ENCODE results near the gene POU2F1.

Gene POU2F1

GRCh38 chr1:167460836-167461235 is 240.2 kb downstream of the POU2F1 start:
- TF ChIP-seq, protein P1, sequence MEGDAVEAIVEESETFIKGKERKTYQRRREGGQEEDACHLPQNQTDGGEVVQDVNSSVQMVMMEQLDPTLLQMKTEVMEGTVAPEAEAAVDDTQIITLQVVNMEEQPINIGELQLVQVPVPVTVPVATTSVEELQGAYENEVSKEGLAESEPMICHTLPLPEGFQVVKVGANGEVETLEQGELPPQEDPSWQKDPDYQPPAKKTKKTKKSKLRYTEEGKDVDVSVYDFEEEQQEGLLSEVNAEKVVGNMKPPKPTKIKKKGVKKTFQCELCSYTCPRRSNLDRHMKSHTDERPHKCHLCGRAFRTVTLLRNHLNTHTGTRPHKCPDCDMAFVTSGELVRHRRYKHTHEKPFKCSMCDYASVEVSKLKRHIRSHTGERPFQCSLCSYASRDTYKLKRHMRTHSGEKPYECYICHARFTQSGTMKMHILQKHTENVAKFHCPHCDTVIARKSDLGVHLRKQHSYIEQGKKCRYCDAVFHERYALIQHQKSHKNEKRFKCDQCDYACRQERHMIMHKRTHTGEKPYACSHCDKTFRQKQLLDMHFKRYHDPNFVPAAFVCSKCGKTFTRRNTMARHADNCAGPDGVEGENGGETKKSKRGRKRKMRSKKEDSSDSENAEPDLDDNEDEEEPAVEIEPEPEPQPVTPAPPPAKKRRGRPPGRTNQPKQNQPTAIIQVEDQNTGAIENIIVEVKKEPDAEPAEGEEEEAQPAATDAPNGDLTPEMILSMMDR (IDR thresholded peaks at IDR 0.05; ENCODE audit: borderline replicate concordance, control extremely low read depth, extremely low read depth, insufficient read depth, missing control alignments), result no peak
- no peak for DNase-seq (ENCODE audit: low spot score)
- in situ Hi-C loops (cut with MboI; ENCODE audit: low sequenced_read_pairs, unreplicated experiment), result no loop called here

DNA sequence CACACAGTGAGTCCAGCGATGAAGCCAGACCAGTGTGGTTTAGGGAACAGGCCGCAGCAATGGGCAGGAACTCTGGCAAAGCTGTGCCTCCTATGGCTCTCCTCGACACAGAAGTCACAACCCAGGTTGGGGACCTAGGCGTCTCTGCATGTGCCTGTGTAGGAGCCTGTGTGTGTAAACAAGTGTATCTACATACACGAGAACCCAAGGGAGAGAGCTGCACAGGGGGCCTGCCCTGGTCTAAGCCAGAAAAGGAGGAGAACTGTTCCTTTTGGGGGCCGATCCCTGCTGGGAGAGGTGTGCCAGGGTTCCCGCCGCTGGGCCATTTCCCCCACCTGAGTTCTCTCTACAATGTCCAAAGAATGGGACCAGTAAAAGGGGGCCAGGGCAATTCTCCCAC is 241.7 kb downstream of the POU2F1 start:
- in situ Hi-C loops (cut with MboI; ENCODE audit: low sequenced_read_pairs, unreplicated experiment), result no loop called here
- TF ChIP-seq, protein P1 (IDR thresholded peaks at IDR 0.05; ENCODE audit: borderline replicate concordance, control extremely low read depth, extremely low read depth, insufficient read depth, missing control alignments), result no peak
- no peak for DNase-seq (ENCODE audit: low spot score)

- in situ Hi-C loops (cut with MboI; ENCODE audit: low sequenced_read_pairs, unreplicated experiment), result no loop called here
- TF ChIP-seq, protein P1 (IDR thresholded peaks at IDR 0.05; ENCODE audit: borderline replicate concordance, control extremely low read depth, extremely low read depth, insufficient read depth, missing control alignments), result no peak
- no peak for DNase-seq (ENCODE audit: low spot score)
Observed at GRCh38 chr1:167463080-167463479, 242.4 kb downstream of the POU2F1 start.

DNA sequence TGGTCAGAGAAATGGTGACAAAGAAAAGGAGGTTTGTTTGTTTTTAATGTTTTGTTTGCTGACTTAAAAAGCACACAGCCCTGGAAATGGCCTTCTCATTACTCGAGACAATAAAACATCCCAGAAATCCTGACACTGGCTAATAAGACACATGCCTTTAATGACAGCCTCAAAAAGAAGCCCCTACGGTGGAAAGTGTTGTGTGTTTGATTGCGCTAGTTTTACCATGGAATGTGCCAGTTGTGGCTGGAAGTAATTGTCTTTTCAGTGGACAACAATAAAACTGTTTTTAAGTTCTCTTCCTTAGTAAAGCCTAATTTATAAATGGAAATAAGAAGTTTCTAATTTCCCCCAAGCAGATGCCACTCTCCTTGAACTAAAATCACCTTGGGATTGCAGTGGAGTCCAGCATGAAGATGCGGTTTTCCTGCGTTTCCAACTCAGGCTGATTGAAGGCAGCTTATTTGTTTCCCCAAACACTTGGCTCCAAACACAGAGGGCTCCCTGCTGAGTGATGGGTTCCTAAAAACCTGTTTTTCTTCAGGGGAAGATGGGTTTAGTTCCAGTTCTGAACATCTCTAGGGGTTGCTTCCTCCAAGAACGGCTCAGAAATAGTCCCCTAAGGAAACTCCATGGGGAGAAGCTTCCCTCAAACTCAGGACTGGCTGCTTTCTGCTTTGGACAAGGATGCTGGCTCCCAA is 243.3 kb downstream of the POU2F1 start:
- TF ChIP-seq, protein P1 (IDR thresholded peaks at IDR 0.05; ENCODE audit: borderline replicate concordance, control extremely low read depth, extremely low read depth, insufficient read depth, missing control alignments), result no peak
- in situ Hi-C loops (cut with MboI; ENCODE audit: low sequenced_read_pairs, unreplicated experiment), result no loop called here
- DNase-seq (ENCODE audit: low spot score), result no peak

- DNase-seq (ENCODE audit: low spot score), result no peak
- TF ChIP-seq, protein P1 (IDR thresholded peaks at IDR 0.05; ENCODE audit: borderline replicate concordance, control extremely low read depth, extremely low read depth, insufficient read depth, missing control alignments), result no peak
- in situ Hi-C loops (cut with MboI; ENCODE audit: low sequenced_read_pairs, unreplicated experiment), result no loop called here
Observed at GRCh38 chr1:167465018-167465417, 244.3 kb downstream of the POU2F1 start.

DNA sequence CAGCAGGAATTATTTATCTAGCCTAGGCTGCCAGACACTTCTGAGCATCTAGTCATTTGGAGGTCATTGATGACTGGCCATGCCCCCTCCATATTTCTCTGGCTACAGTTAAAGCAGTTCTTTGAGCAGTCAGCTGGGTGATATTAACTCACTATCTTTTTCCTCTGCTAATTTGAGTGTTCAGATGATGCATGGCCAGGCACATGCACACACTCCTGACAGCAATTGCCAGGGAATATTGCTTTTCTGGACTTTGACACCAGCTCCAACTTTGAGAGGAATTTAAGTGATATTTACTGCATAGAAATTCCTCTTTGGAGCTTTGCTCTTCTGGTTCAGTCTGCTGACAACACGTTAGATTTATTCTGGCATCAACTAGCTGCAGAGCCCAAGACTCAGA is 245.1 kb downstream of the POU2F1 start:
- in situ Hi-C loops (cut with MboI; ENCODE audit: low sequenced_read_pairs, unreplicated experiment), result no loop called here
- TF ChIP-seq, protein P1 (IDR thresholded peaks at IDR 0.05; ENCODE audit: borderline replicate concordance, control extremely low read depth, extremely low read depth, insufficient read depth, missing control alignments), result no peak
- no peak for DNase-seq (ENCODE audit: low spot score)
